Spleen (tissue), 11 donors: ENCODE results near the gene CYP2C18. TPM values are rescaled to one million over a fixed set of nuclear protein-coding genes. Genes with fewer than 3 reads are reported as not detected.

Experiments
- DNase-seq: peaks from one replicate; pipeline ENCODE4 v3.0.0-alpha.2; 2020
- H3K27ac ChIP-seq, 8 donors: fragments of 200-600 bp; sonication (generic) in 7 of 8; 1 replicate in 4 of 8; 2 replicates in 4 of 8; pipeline versions ENCODE4 v1.5.0 to v1.8.0; 2016 to 2021; ENCODE audit warnings: inconsistent platforms in 4 of 8, mild to moderate bottlenecking in 4 of 8, moderate library complexity in 1 of 8
- H3K27me3 ChIP-seq, 7 donors: fragments of 200-600 bp; sonication (generic) in 6 of 7; replicated peaks in 1 of 7; 1 replicate in 4 of 7; 2 replicates in 3 of 7; pipeline versions ENCODE4 v1.5.0 to v1.8.0; 2016 to 2021; ENCODE audit warnings: inconsistent platforms in 3 of 7, mild to moderate bottlenecking in 1 of 7
- H3K36me3 ChIP-seq, 6 donors: fragments of 200-600 bp; sonication (generic) in 5 of 6; 1 replicate in 4 of 6; 2 replicates in 2 of 6; pipeline versions ENCODE4 v1.5.0 to v1.8.0; 2016 to 2021; ENCODE audit warnings: inconsistent platforms in 2 of 6
- H3K4me1 ChIP-seq, 6 donors: fragments of 200-600 bp; sonication (generic) in 5 of 6; 1 replicate in 3 of 6; 2 replicates in 3 of 6; pipeline versions ENCODE4 v1.5.0 to v1.8.0; 2016 to 2021; ENCODE audit warnings: inconsistent platforms in 3 of 6
- H3K4me3 ChIP-seq, 8 donors: fragments of 200-600 bp; sonication (generic) in 7 of 8; 1 replicate in 4 of 8; 2 replicates in 4 of 8; pipeline versions ENCODE4 v1.5.0 to v1.8.0; 2016 to 2021; ENCODE audit warnings: inconsistent platforms in 4 of 8, mild to moderate bottlenecking in 4 of 8, moderate library complexity in 2 of 8
- H3K9me3 ChIP-seq, 8 donors: fragments of 200-600 bp; sonication (generic) in 7 of 8; 1 replicate in 4 of 8; 2 replicates in 4 of 8; pipeline versions ENCODE4 v1.5.0 to v1.8.0; 2016 to 2021; ENCODE audit warnings: inconsistent platforms in 4 of 8
- POLR2A ChIP-seq, 3 donors: fragments of 450-650 bp; IDR thresholded peaks; one replicate each; pipeline ENCODE4 v1.5.1; 2017; ENCODE audit warnings: antibody characterized with exemption in 3 of 3, mild to moderate bottlenecking in 1 of 3
- POLR2AphosphoS5 ChIP-seq, 3 donors: sonication (generic); formaldehyde crosslinking; IDR thresholded peaks; one replicate each; pipeline ENCODE4 v1.5.1; 2017; ENCODE audit warnings: antibody characterized with exemption in 3 of 3
- WGBS, 5 donors: extraction: QIAGEN DNeasy Blood & Tissue Kit in 3 of 5; methylation state at CpG; one replicate each; pipeline versions ENCODE4 v1.1.5 to v1.1.7; 2013 to 2018; 5-methylcytosine and 5-hydroxymethylcytosine counted together
- intact Hi-C: fragments of 100-400 bp; cut with DNase I; formaldehyde crosslinking; loops from one replicate; pipeline ENCODE4 v1.15.0; 2023; ENCODE audit warnings: low total_unique reads
- polyA plus RNA-seq, 3 donors: library from polyadenylated mRNA; stranded (reverse); fragments of 200-250 nt; gene quantifications; one replicate each; pipeline ENCODE4 v1.2.1, GENCODE V29; 2013
- total RNA-seq, 7 donors: library from RNA; depleted of rRNA in 3 of 7; stranded (reverse); fragments of >200 nt in 3 of 7; fragmentation: NEBNext Ultra II Directional in 4 of 7; extraction: Animal tissue kit (Norgen Biotek cat#: 25700) in 4 of 7; gene quantifications; one replicate each; pipeline versions ENCODE4 v1.1.0 to v1.2.1, GENCODE V29; 2016 to 2021
- TF ChIP-seq, protein P1 (sequence below), 11 experiments: fragments of 200-600 bp in 7 of 11; fragments of 450-650 bp in 4 of 11; sonication (generic) in 4 of 11; IDR thresholded peaks in 8 of 11; conservative IDR thresholded peaks in 3 of 11; 1 replicate in 7 of 11; 2 replicates in 4 of 11; pipeline versions ENCODE4 v1.4.0 to v1.8.0; 2016 to 2021; ENCODE audit warnings: antibody characterized with exemption in 11 of 11, inconsistent platforms in 4 of 11, mild to moderate bottlenecking in 1 of 11
- donor health status: healthy with polysubstance abuse.
- donor health status: DM: no; HTN: no; CAD: no; lungs with moderate emphysema.
- donor health status: DM: no; HTN: no; CAD: no.
- donor health status: Bipolar disorder and iron deficiency.
- donor health status: healthy.
- donor health status: DM: no; HTN: no; CAD: no.
- donor health status: DM: yes; HTN: yes; CAD: no.

Gene CYP2C18
- total and polyA plus RNA-seq, 10 donors: not detected

GRCh38 chr10:94710578-94710977 is 27.0 kb downstream of the CYP2C18 start:
- no peak for TF ChIP-seq POLR2AphosphoS5 (IDR thresholded peaks at IDR 0.05)
- TF ChIP-seq, protein P1, sequence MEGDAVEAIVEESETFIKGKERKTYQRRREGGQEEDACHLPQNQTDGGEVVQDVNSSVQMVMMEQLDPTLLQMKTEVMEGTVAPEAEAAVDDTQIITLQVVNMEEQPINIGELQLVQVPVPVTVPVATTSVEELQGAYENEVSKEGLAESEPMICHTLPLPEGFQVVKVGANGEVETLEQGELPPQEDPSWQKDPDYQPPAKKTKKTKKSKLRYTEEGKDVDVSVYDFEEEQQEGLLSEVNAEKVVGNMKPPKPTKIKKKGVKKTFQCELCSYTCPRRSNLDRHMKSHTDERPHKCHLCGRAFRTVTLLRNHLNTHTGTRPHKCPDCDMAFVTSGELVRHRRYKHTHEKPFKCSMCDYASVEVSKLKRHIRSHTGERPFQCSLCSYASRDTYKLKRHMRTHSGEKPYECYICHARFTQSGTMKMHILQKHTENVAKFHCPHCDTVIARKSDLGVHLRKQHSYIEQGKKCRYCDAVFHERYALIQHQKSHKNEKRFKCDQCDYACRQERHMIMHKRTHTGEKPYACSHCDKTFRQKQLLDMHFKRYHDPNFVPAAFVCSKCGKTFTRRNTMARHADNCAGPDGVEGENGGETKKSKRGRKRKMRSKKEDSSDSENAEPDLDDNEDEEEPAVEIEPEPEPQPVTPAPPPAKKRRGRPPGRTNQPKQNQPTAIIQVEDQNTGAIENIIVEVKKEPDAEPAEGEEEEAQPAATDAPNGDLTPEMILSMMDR (IDR thresholded peaks at IDR 0.05 in 8 of 11, conservative IDR thresholded peaks at IDR 0.05 in 3 of 11): no peak
- intact Hi-C loops: no loop called here

DNA sequence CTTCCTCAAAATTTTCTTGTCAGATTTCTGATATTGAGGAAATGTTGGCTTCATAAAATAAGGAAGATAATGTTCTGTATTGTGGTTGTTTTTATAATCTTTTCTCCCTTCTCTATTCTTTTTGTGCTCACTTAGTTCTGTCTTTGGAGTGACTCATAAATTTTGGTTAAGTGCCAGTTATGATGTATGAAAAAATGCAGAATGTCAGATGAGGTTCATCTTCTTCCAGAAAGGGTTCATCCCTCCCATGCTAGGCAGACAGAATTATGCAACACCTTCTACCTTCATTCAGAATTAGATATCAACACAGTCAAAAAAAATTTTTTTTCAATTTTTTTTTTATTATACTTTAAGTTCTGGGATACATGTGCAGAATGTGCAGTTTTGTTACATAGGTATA is 42.3 kb downstream of the CYP2C18 start:
- no peaks in the 10 kb centered on the region for H3K36me3 ChIP-seq
- no peak for TF ChIP-seq POLR2A (IDR thresholded peaks at IDR 0.05)
- no peak for TF ChIP-seq POLR2AphosphoS5 (IDR thresholded peaks at IDR 0.05)
- TF ChIP-seq, protein P1 (IDR thresholded peaks at IDR 0.05 in 8 of 11, conservative IDR thresholded peaks at IDR 0.05 in 3 of 11): no peak
- intact Hi-C loops: no loop called here
- peaks cover 0 to 4% (median 0%) of the 10 kb centered on the region in 8 donors for H3K9me3 ChIP-seq
- DNase-seq: no peak
- H3K4me1 ChIP-seq: no peaks in the 10 kb centered on the region
- H3K4me3 ChIP-seq: no peak overlapping the region
- H3K27ac ChIP-seq: no peak overlapping the region
- no peaks in the 10 kb centered on the region for H3K27me3 ChIP-seq

More at GRCh38 chr10:94710578-94710977, 27.0 kb downstream of the CYP2C18 start:
- Histone ChIP-seq H3K9me3 (peaks cover 0 to 26% (median 4%) of the 10 kb centered on the region in 8 donors), H3K27me3 (no peaks in the 10 kb centered on the region), H3K4me1 (no peaks in the 10 kb centered on the region), H3K4me3 (no peak overlapping the region), H3K36me3 (no peaks in the 10 kb centered on the region), H3K27ac (no peak overlapping the region)
- DNase-seq: no peak

DNA sequence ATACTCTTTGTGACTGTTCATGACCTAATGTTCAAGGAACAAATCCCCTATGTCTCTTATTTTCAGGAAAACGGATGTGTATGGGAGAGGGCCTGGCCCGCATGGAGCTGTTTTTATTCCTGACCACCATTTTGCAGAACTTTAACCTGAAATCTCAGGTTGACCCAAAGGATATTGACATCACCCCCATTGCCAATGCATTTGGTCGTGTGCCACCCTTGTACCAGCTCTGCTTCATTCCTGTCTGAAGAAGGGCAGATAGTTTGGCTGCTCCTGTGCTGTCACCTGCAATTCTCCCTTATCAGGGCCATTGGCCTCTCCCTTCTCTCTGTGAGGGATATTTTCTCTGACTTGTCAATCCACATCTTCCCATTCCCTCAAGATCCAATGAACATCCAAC is 51.7 kb downstream of the CYP2C18 start:
- Histone ChIP-seq H3K36me3 (no peaks in the 10 kb centered on the region), H3K4me1 (no peaks in the 10 kb centered on the region), H3K4me3 (no peak overlapping the region), H3K9me3 (peaks cover 0 to 19% (median 10%) of the 10 kb centered on the region in 8 donors), H3K27ac (no peak overlapping the region), H3K27me3 (no peaks in the 10 kb centered on the region)
- intact Hi-C loops: no loop called here
- WGBS, 5 donors: 71 to 81% (median 76%) methylated on average over 3 of the region's 3 CpGs
- TF ChIP-seq, protein P1 (IDR thresholded peaks at IDR 0.05 in 8 of 11, conservative IDR thresholded peaks at IDR 0.05 in 3 of 11): no peak
- TF ChIP-seq POLR2A (IDR thresholded peaks at IDR 0.05): no peak
- no peak for TF ChIP-seq POLR2AphosphoS5 (IDR thresholded peaks at IDR 0.05)
- no peak for DNase-seq

DNA sequence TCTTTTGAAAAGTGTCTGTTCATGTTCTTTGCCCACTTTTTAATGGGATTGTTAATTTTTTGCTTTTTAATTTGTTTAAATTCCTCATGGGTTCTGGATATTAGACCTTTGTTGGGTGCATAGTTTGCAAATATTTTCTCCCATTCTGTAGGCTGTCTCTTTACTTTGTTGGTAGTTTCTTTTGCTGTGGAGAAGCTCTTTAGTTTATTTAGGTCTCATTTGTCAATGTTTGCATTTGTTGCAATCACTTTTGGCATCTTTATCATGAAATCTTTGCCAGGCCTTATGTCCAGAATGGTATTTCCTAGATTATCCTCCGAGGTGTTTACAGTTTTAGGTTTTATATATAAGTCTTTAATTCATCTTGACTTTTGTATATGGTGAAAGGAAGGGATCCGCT is 55.1 kb downstream of the CYP2C18 start:
- H3K36me3 ChIP-seq: no peaks in the 10 kb centered on the region
- no peak for TF ChIP-seq POLR2A (IDR thresholded peaks at IDR 0.05)
- TF ChIP-seq, protein P1 (IDR thresholded peaks at IDR 0.05 in 8 of 11, conservative IDR thresholded peaks at IDR 0.05 in 3 of 11): no peak
- WGBS, 5 donors: 67 to 79% (median 69%) methylated on average over 2 of the region's 2 CpGs
- intact Hi-C loops: no loop called here
- DNase-seq: no peak
- peaks cover 0 to 44% (median 35%) of the 10 kb centered on the region in 8 donors for H3K9me3 ChIP-seq
- no peak overlapping the region for H3K4me3 ChIP-seq
- no peaks in the 10 kb centered on the region for H3K27me3 ChIP-seq
- H3K4me1 ChIP-seq: no peaks in the 10 kb centered on the region
- H3K27ac ChIP-seq: no peak overlapping the region
